Erythroblast (primary cell): ENCODE measurements around the gene ARHGEF1.

Source experiments
- DNase-seq, 2 experiments: peaks; one replicate each; lab custom pipeline; 2025; lab: John Stamatoyannopoulos, UW
- GATA1 ChIP-seq: IDR thresholded peaks from 2 replicates; pipeline ENCODE4 v1.6.1; 2011; ENCODE audit warnings: low read depth, mild to moderate bottlenecking, control low read depth, low read length, moderate library complexity
- POLR2A ChIP-seq: IDR thresholded peaks from 2 replicates; pipeline ENCODE4 v1.6.1; 2011; ENCODE audit warnings: mild to moderate bottlenecking, low read length

Gene ARHGEF1

GRCh38 chr19:41897820-41898219 lies 14.8 kb downstream of the ARHGEF1 start:
- DNase-seq, result no peak
- TF ChIP-seq GATA1 (no peak), POLR2A (no peak)

GRCh38 chr19:41898235-41898634 lies 15.3 kb downstream of the ARHGEF1 start:
- TF ChIP-seq POLR2A (no peak), GATA1 (no peak)

GRCh38 chr19:41901707-41902360 lies 18.9 kb downstream of the ARHGEF1 start:
- DNase-seq, result no peak
- TF ChIP-seq GATA1 (no peak), POLR2A (no peak)

More at GRCh38 chr19:41898235-41898634, 15.3 kb downstream of the ARHGEF1 start:
- no peak for DNase-seq

GRCh38 chr19:41902594-41902993 lies 19.6 kb downstream of the ARHGEF1 start:
- TF ChIP-seq POLR2A (no peak), GATA1 (no peak)
- no peak for DNase-seq

- DNase-seq, result no peak
- no peak for TF ChIP-seq GATA1
Measured at GRCh38 chr19:41903193-41903953, 20.4 kb downstream of the ARHGEF1 start.

GRCh38 chr19:41904118-41904870 lies 21.3 kb downstream of the ARHGEF1 start:
- DNase-seq, result no peak
- TF ChIP-seq POLR2A, result no peak
- TF ChIP-seq GATA1, result no peak

- TF ChIP-seq POLR2A, result no peak
- DNase-seq, result no peak
Measured at GRCh38 chr19:41905273-41906002, 22.5 kb downstream of the ARHGEF1 start.

- no peak for TF ChIP-seq GATA1
- TF ChIP-seq POLR2A, result no peak
- no peak for DNase-seq
Measured at GRCh38 chr19:41906271-41906670, 23.3 kb downstream of the ARHGEF1 start.

- TF ChIP-seq GATA1 (no peak), POLR2A (no peak)
- no peak for DNase-seq
Measured at GRCh38 chr19:41906916-41907680, 24.1 kb downstream of the ARHGEF1 start.

GRCh38 chr19:41907994-41908615 lies 25.1 kb downstream of the ARHGEF1 start:
- no peak for TF ChIP-seq POLR2A
- DNase-seq, result no peak

- DNase-seq, result no peak
- TF ChIP-seq POLR2A (no peak), GATA1 (no peak)
Measured at GRCh38 chr19:41908724-41909464, 25.9 kb downstream of the ARHGEF1 start.

- no peak for DNase-seq
- TF ChIP-seq POLR2A (no peak), GATA1 (no peak)
Measured at GRCh38 chr19:41909706-41910105, 26.7 kb downstream of the ARHGEF1 start.
